SK-N-SH (cell line): ENCODE data around the gene SAMD9. TPM values are rescaled to one million over a fixed set of nuclear protein-coding genes. Genes with fewer than 3 reads are reported as not detected.

Experiments
- CTCF ChIA-PET: fragments of 300-600, 350-600 bp; formaldehyde crosslinking; extraction: SDS; loops from one replicate; lab custom pipeline; 2021; lab: Yijun Ruan, JAX
- POLR2A ChIA-PET: fragments of 350-600 bp; sonication (Branson Sonifier 250); formaldehyde crosslinking; extraction: SDS; loops from one replicate; lab custom pipeline; 2020; ENCODE audit warnings: antibody characterized with exemption, inconsistent platforms; lab: Yijun Ruan, JAX
- DNase-seq: peaks from one replicate; pipeline ENCODE4 v3.0.0; 2012
- H2AFZ ChIP-seq: fragments of 200-600 bp; sonication (generic); 2 replicates; pipeline ENCODE4 v1.8.1; 2016; ENCODE audit warnings: antibody characterized with exemption, mild to moderate bottlenecking, low read depth
- H3F3A ChIP-seq: fragments of 200-600 bp; sonication (generic); replicated peaks from 2 replicates; pipeline ENCODE3; 2016; ENCODE audit warnings: antibody characterized with exemption, mild to moderate bottlenecking; ENCODE audit not compliant: insufficient read depth
- H3K27ac ChIP-seq, 2 experiments: fragments of 200-500 bp in 1 of 2; fragments of 200-600 bp in 1 of 2; sonication (Bioruptor generic) in 1 of 2; sonication (generic), shearing (Covaris generic) in 1 of 2; 2 replicates each; pipeline versions ENCODE4 v1.5.1 to v1.6.1; 2014 to 2016; ENCODE audit warnings: low read depth in 2 of 2, inconsistent platforms in 1 of 2, low read length in 1 of 2, mild to moderate bottlenecking in 1 of 2, mixed read lengths in 1 of 2
- H3K27me3 ChIP-seq: fragments of 200-600 bp; sonication (generic), shearing (Covaris generic); 2 replicates; pipeline ENCODE4 v1.6.1; 2016; ENCODE audit warnings: mixed run types; ENCODE audit not compliant: insufficient read depth
- H3K36me3 ChIP-seq, 2 experiments: fragments of 200-500 bp in 1 of 2; fragments of 200-600 bp in 1 of 2; sonication (Bioruptor generic) in 1 of 2; sonication (generic) in 1 of 2; replicated peaks in 1 of 2; 2 replicates each; pipeline versions ENCODE3 to v1.5.1; 2014 to 2016; ENCODE audit warnings: low read length in 1 of 2, mild to moderate bottlenecking in 1 of 2; ENCODE audit not compliant: insufficient read depth in 2 of 2, control insufficient read depth in 1 of 2
- H3K4me1 ChIP-seq, 2 experiments: fragments of 200-500 bp in 1 of 2; fragments of 200-600 bp in 1 of 2; sonication (Bioruptor generic) in 1 of 2; sonication (generic), shearing (Covaris generic) in 1 of 2; 2 replicates each; pipeline versions ENCODE4 v1.5.1 to v1.6.1; 2014 to 2016; ENCODE audit warnings: low read depth in 1 of 2, low read length in 1 of 2, mixed run types in 1 of 2; ENCODE audit not compliant: insufficient read depth in 2 of 2, control insufficient read depth in 1 of 2
- H3K4me2 ChIP-seq: fragments of 200-600 bp; sonication (generic), shearing (Covaris generic); 2 replicates; pipeline ENCODE4 v1.6.1; 2017; ENCODE audit warnings: mixed run types
- H3K4me3 ChIP-seq, 2 experiments: fragments of 200-500 bp in 1 of 2; fragments of 200-600 bp in 1 of 2; sonication (Bioruptor generic) in 1 of 2; sonication (generic), shearing (Covaris generic) in 1 of 2; 2 replicates each; pipeline versions ENCODE4 v1.5.1 to v1.8.1; 2014 to 2016; ENCODE audit warnings: low read depth in 2 of 2, inconsistent platforms in 1 of 2, low read length in 1 of 2, mild to moderate bottlenecking in 1 of 2, mixed read lengths in 1 of 2, moderate library complexity in 1 of 2
- H3K79me2 ChIP-seq: fragments of 200-600 bp; sonication (generic); 2 replicates; pipeline ENCODE4 v1.8.1; 2017; ENCODE audit warnings: mild to moderate bottlenecking; ENCODE audit not compliant: insufficient read depth
- H3K9ac ChIP-seq: fragments of 200-600 bp; sonication (generic); 2 replicates; pipeline ENCODE4 v1.6.1; 2017; ENCODE audit warnings: mixed run types
- H3K9me2 ChIP-seq: fragments of 200-600 bp; sonication (generic); 2 replicates; pipeline ENCODE4 v1.6.1; 2017; ENCODE audit warnings: mixed run types
- H3K9me3 ChIP-seq: fragments of 200-600 bp; sonication (generic); 2 replicates; pipeline ENCODE4 v1.6.1; 2017; ENCODE audit warnings: mixed run types, mild to moderate bottlenecking, moderate library complexity
- H4K20me1 ChIP-seq: fragments of 200-600 bp; sonication (generic); 2 replicates; pipeline ENCODE4 v1.6.1; 2017; ENCODE audit warnings: mild to moderate bottlenecking, mixed run types; ENCODE audit not compliant: insufficient read depth
- EP300 ChIP-seq, 2 experiments: IDR thresholded peaks; 2 replicates each; pipeline versions ENCODE4 v1.4.0 to v1.6.1; 2012; ENCODE audit warnings: borderline replicate concordance in 1 of 2, low read depth in 1 of 2, low read length in 1 of 2
- FOXJ3 ChIP-seq: sonication (generic); formaldehyde crosslinking; IDR thresholded peaks from 2 replicates; pipeline ENCODE4 v1.5.1; 2020; ENCODE audit warnings: mild to moderate bottlenecking, missing genetic modification reagents
- GABPA ChIP-seq: IDR thresholded peaks from 2 replicates; pipeline ENCODE4 v1.4.0; 2012; ENCODE audit warnings: low read depth, mild to moderate bottlenecking
- GATA2 ChIP-seq: sonication (generic); formaldehyde crosslinking; IDR thresholded peaks from 2 replicates; pipeline ENCODE4 v1.5.0; 2020; ENCODE audit warnings: mild to moderate bottlenecking, missing genetic modification reagents
- JUND ChIP-seq: IDR thresholded peaks from 2 replicates; pipeline ENCODE4 v1.4.0; 2012
- MEF2A ChIP-seq: IDR thresholded peaks from 2 replicates; pipeline ENCODE4 v1.4.0; 2012; ENCODE audit warnings: low read depth, borderline replicate concordance
- PBX3 ChIP-seq: IDR thresholded peaks from 2 replicates; pipeline ENCODE4; 2012
- RAD21 ChIP-seq: IDR thresholded peaks from 2 replicates; pipeline ENCODE4 v1.6.1; 2012; ENCODE audit warnings: mild to moderate bottlenecking, low read length
- RCOR1 ChIP-seq: fragments of 150-350 bp; IDR thresholded peaks from 2 replicates; pipeline ENCODE4 v1.6.1; 2017; ENCODE audit warnings: antibody characterized with exemption, low read length
- REST ChIP-seq: IDR thresholded peaks from 2 replicates; pipeline ENCODE4 v1.6.1; 2012; ENCODE audit warnings: mild to moderate bottlenecking, low read depth, low read length, moderate library complexity
- RFX5 ChIP-seq: IDR thresholded peaks from 2 replicates; pipeline ENCODE4 v1.6.1; 2012; ENCODE audit warnings: mild to moderate bottlenecking, improper control_type of control experiment, low read length
- RXRA ChIP-seq: IDR thresholded peaks from 2 replicates; pipeline ENCODE4 v1.4.0; 2012; ENCODE audit warnings: low read depth, mild to moderate bottlenecking, borderline replicate concordance
- TCF12 ChIP-seq: IDR thresholded peaks from 2 replicates; pipeline ENCODE4 v1.4.0; 2012
- USF1 ChIP-seq: IDR thresholded peaks from 2 replicates; pipeline ENCODE4 v1.4.0; 2012; ENCODE audit warnings: low read depth, borderline replicate concordance
- YY1 ChIP-seq: IDR thresholded peaks from 2 replicates; pipeline ENCODE4 v1.4.0; 2012; ENCODE audit warnings: low read depth, mild to moderate bottlenecking
- ZBTB33 ChIP-seq: IDR thresholded peaks from 2 replicates; pipeline ENCODE4 v1.4.0; 2012; ENCODE audit warnings: low read depth, borderline replicate concordance
- WGBS: methylation state at CpG from one replicate; pipeline ENCODE4 v1.1.6; 2017; ENCODE audit warnings: low lambda C conversion rate; 5-methylcytosine and 5-hydroxymethylcytosine counted together
- polyA plus RNA-seq, 3 experiments: library from polyadenylated mRNA; depleted of rRNA; stranded (reverse); fragments of >200 nt; gene quantifications; 2 replicates each; pipeline ENCODE4 v1.2.3, GENCODE V29; 2012
- TF ChIP-seq, protein P1 (sequence below): fragments of 150-350 bp; IDR thresholded peaks from 2 replicates; pipeline ENCODE4 v1.6.1; 2017; ENCODE audit warnings: antibody characterized with exemption, low read length, low read depth, borderline replicate concordance
- TF ChIP-seq, protein P2 (sequence below): fragments of 200-600 bp; sonication (generic); IDR thresholded peaks from 2 replicates; pipeline ENCODE4 v1.6.1; 2017; ENCODE audit warnings: antibody characterized with exemption, mild to moderate bottlenecking, moderate library complexity

The SAMD9 gene
- polyA plus RNA-seq, 1 of the 3 experiments (the other 2 are of a cell fraction) = 0.95 TPM

- H3K4me1 ChIP-seq = no peaks in the 10 kb centered on the region
- no peaks in the 10 kb centered on the region for H3K27me3 ChIP-seq
- ChIA-PET CTCF (interaction anchor here (0.6 to 1.7 kb wide), 4 partner anchors 9 to 96 kb away, joined by 3 to 4 read pairs (median 3); no protein-coding TSS in a partner anchor), POLR2A (no interaction called here)
- H2AFZ ChIP-seq = no peak overlapping the region
- no peak overlapping the region for H3K4me3 ChIP-seq
- no peaks in the 10 kb centered on the region for H3F3A ChIP-seq
- 0 out of 2 replicates have a peak, but pooled peaks cover 3% of the 10 kb centered on the region for H3K9me3 ChIP-seq
- TF ChIP-seq RCOR1 (no peak), USF1 (no peak), GATA2 (CRISPR knock-in tag) (no peak), RAD21 (no peak), RXRA (no peak), FOXJ3 (CRISPR knock-in tag) (no peak), TCF12 (no peak), YY1 (no peak), EP300 (IDR thresholded peaks at IDR 0.05; ENCODE audit: borderline replicate concordance in 1 of 2, low read depth in 1 of 2, low read length in 1 of 2) (no peak), MEF2A (no peak), REST (no peak)
- TF ChIP-seq, protein P1, sequence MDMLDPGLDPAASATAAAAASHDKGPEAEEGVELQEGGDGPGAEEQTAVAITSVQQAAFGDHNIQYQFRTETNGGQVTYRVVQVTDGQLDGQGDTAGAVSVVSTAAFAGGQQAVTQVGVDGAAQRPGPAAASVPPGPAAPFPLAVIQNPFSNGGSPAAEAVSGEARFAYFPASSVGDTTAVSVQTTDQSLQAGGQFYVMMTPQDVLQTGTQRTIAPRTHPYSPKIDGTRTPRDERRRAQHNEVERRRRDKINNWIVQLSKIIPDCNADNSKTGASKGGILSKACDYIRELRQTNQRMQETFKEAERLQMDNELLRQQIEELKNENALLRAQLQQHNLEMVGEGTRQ = no peak
- H3K9ac ChIP-seq = no peak overlapping the region
- no peaks in the 10 kb centered on the region for H3K79me2 ChIP-seq
- no peak overlapping the region for H3K4me2 ChIP-seq
- no peak for DNase-seq
- no peaks in the 10 kb centered on the region for H3K9me2 ChIP-seq
- H3K36me3 ChIP-seq = peaks cover 4 to 16% of the 10 kb centered on the region in 2 experiments
- H4K20me1 ChIP-seq = no peaks in the 10 kb centered on the region
- 14% methylated on average over 1 of the region's 1 CpG for WGBS
- no peak overlapping the region for H3K27ac ChIP-seq
Observed at GRCh38 chr7:93133005-93133404, 15.2 kb upstream of the SAMD9 start.

DNA sequence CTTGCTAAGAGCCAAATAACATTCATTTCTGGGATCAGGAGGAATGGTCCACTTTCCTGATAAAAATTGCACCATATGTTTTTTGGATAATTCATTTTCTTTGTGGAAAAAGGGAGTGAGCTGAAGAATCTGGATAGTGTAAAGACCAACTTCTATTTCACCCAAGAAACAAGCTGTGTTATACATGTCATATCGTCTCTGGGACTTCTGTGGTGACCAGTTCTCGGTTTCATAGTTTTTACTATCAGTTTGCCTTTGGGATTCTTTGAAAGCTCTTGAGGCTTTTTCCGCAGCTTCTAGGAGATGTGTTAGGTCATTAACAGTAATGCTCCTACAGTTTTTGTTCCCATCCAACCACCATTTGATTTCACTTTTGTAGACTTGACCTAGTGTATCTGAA is 14.4 kb upstream of the SAMD9 start:
- CTCF ChIA-PET = interaction anchor here (1.3 to 1.7 kb wide), 3 partner anchors 8 to 96 kb away, joined by 3 to 4 read pairs (median 4); no protein-coding TSS in a partner anchor
- 18% methylated on average over 3 of the region's 3 CpGs for WGBS
- POLR2A ChIA-PET = no interaction called here

More for the DNA sequence above, 14.4 kb upstream of the SAMD9 start:
- TF ChIP-seq RFX5 (no peak), RCOR1 (no peak), GABPA (no peak), ZBTB33 (no peak), JUND (no peak), PBX3 (no peak)
- TF ChIP-seq, protein P2, sequence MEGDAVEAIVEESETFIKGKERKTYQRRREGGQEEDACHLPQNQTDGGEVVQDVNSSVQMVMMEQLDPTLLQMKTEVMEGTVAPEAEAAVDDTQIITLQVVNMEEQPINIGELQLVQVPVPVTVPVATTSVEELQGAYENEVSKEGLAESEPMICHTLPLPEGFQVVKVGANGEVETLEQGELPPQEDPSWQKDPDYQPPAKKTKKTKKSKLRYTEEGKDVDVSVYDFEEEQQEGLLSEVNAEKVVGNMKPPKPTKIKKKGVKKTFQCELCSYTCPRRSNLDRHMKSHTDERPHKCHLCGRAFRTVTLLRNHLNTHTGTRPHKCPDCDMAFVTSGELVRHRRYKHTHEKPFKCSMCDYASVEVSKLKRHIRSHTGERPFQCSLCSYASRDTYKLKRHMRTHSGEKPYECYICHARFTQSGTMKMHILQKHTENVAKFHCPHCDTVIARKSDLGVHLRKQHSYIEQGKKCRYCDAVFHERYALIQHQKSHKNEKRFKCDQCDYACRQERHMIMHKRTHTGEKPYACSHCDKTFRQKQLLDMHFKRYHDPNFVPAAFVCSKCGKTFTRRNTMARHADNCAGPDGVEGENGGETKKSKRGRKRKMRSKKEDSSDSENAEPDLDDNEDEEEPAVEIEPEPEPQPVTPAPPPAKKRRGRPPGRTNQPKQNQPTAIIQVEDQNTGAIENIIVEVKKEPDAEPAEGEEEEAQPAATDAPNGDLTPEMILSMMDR = no peak
- Histone ChIP-seq H3F3A (no peaks in the 10 kb centered on the region), H3K27ac (no peak overlapping the region), H3K9me2 (no peaks in the 10 kb centered on the region), H2AFZ (no peak overlapping the region), H3K79me2 (no peaks in the 10 kb centered on the region), H3K4me1 (no peaks in the 10 kb centered on the region), H3K4me3 (no peak overlapping the region), H3K4me2 (no peak overlapping the region), H4K20me1 (no peaks in the 10 kb centered on the region), H3K9ac (no peak overlapping the region), H3K9me3 (peaks cover 4% of the 10 kb centered on the region; the same call in 1 of the 2 replicates), H3K36me3 (peaks cover 4 to 16% of the 10 kb centered on the region in 2 experiments), H3K27me3 (no peaks in the 10 kb centered on the region)
- DNase-seq = no peak
